IMR-90 (cell line): ENCODE measurements around the gene PRR33. TPM values are rescaled to one million over a fixed set of nuclear protein-coding genes. Genes with fewer than 3 reads are reported as not detected.

Source experiments
- ATAC-seq: fragments of 200-7000 bp; cut with Tn5 transposase; 2 replicates; pipeline ENCODE4 v1.9.1; 2020; ENCODE audit warnings: low read depth, mild to moderate bottlenecking, moderate library complexity
- BruUV-seq: library from RNA; stranded (reverse); fragments of 400-500 nt; replicated peaks from 2 replicates; lab custom pipeline; 2021; lab: Mats Ljungman, UMichigan
- CTCF ChIA-PET: fragments of 300-600 bp; formaldehyde crosslinking; extraction: SDS; loops from one replicate; lab custom pipeline; 2021; ENCODE audit warnings: antibody characterized with exemption; lab: Yijun Ruan, JAX
- POLR2A ChIA-PET: fragments of 300-600 bp; sonication (Branson Sonifier 250); formaldehyde crosslinking; loops from one replicate; lab custom pipeline; 2022; ENCODE audit warnings: antibody characterized with exemption; ENCODE audit not compliant: unreplicated experiment; lab: Charles Lee
- DNase-seq: peaks from one replicate; pipeline ENCODE4 v3.0.0; 2013
- H2AFZ ChIP-seq: replicated peaks from 2 replicates; pipeline ENCODE3; 2013; ENCODE audit warnings: low read length, mild to moderate bottlenecking; ENCODE audit not compliant: poor library complexity
- H2AK5ac ChIP-seq: 2 replicates; pipeline ENCODE4 v1.6.1; 2013; ENCODE audit warnings: low read depth, low read length, inconsistent platforms
- H2AK9ac ChIP-seq: replicated peaks from 2 replicates; pipeline ENCODE3; 2013; ENCODE audit warnings: mild to moderate bottlenecking, low read depth, low read length, moderate library complexity; ENCODE audit not compliant: poor library complexity
- H2BK120ac ChIP-seq: 2 replicates; pipeline ENCODE4 v1.6.1; 2013; ENCODE audit warnings: low read depth, low read length, inconsistent platforms
- H2BK15ac ChIP-seq: 3 replicates; pipeline ENCODE4 v1.6.1; 2013; ENCODE audit warnings: low read depth, low read length, inconsistent platforms
- H2BK20ac ChIP-seq: 2 replicates; pipeline ENCODE4 v1.6.1; 2013; ENCODE audit warnings: low read depth, mild to moderate bottlenecking, inconsistent platforms, low read length, moderate library complexity
- H2BK5ac ChIP-seq: 2 replicates; pipeline ENCODE4 v1.6.1; 2013; ENCODE audit warnings: mild to moderate bottlenecking, low read depth, low read length, inconsistent platforms; ENCODE audit not compliant: poor library complexity, severe bottlenecking
- H3K14ac ChIP-seq: replicated peaks from 2 replicates; pipeline ENCODE4 v1.6.1; 2013; ENCODE audit warnings: low read depth, low read length, inconsistent platforms
- H3K18ac ChIP-seq: 2 replicates; pipeline ENCODE4 v1.6.1; 2013; ENCODE audit warnings: low read depth, low read length, control low read depth
- H3K23ac ChIP-seq: 2 replicates; pipeline ENCODE4 v1.6.1; 2013; ENCODE audit warnings: low read depth, low read length, inconsistent platforms
- H3K27ac ChIP-seq: 2 replicates; pipeline ENCODE4 v1.5.1; 2013; ENCODE audit warnings: mild to moderate bottlenecking, control low read depth, low read length; ENCODE audit not compliant: insufficient read depth
- H3K27me3 ChIP-seq: 2 replicates; pipeline ENCODE4 v1.6.1; 2013; ENCODE audit warnings: low read length; ENCODE audit not compliant: control insufficient read depth, insufficient read depth
- H3K36me3 ChIP-seq: 2 replicates; pipeline ENCODE4 v1.6.1; 2013; ENCODE audit warnings: low read length, mixed read lengths; ENCODE audit not compliant: control insufficient read depth, insufficient read depth
- H3K4ac ChIP-seq: 2 replicates; pipeline ENCODE4 v1.6.1; 2013; ENCODE audit warnings: low read depth, low read length, inconsistent platforms
- H3K4me1 ChIP-seq: 2 replicates; pipeline ENCODE4 v1.6.1; 2013; ENCODE audit warnings: low read length, mixed read lengths; ENCODE audit not compliant: control insufficient read depth, insufficient read depth
- H3K4me2 ChIP-seq: 2 replicates; pipeline ENCODE4 v1.6.1; 2013; ENCODE audit warnings: low read depth, mild to moderate bottlenecking, control low read depth, low read length, moderate library complexity
- H3K4me3 ChIP-seq: 2 replicates; pipeline ENCODE4 v1.5.1; 2013; ENCODE audit warnings: low read depth, mild to moderate bottlenecking, control low read depth, low read length, moderate library complexity; ENCODE audit not compliant: insufficient read depth
- H3K56ac ChIP-seq: 2 replicates; pipeline ENCODE4 v1.6.1; 2013; ENCODE audit warnings: low read length, inconsistent platforms; ENCODE audit not compliant: insufficient read depth; ENCODE audit errors: extremely low read depth
- H3K79me1 ChIP-seq, 2 experiments: 2 replicates each; pipeline ENCODE4 v1.6.1; 2013; ENCODE audit warnings: low read length in 2 of 2, inconsistent platforms in 1 of 2, low read depth in 1 of 2
- H3K9ac ChIP-seq: 2 replicates; pipeline ENCODE4 v1.6.1; 2013; ENCODE audit warnings: low read depth, low read length, control low read depth
- H3K9me1 ChIP-seq: 2 replicates; pipeline ENCODE4 v1.6.1; 2013; ENCODE audit warnings: low read length, inconsistent platforms; ENCODE audit not compliant: insufficient read depth
- H3K9me3 ChIP-seq: 2 replicates; pipeline ENCODE4 v1.6.1; 2013; ENCODE audit warnings: low read length; ENCODE audit not compliant: control insufficient read depth, insufficient read depth
- H4K20me1 ChIP-seq: 2 replicates; pipeline ENCODE4 v1.6.1; 2013; ENCODE audit warnings: low read length, inconsistent platforms; ENCODE audit not compliant: insufficient read depth
- H4K5ac ChIP-seq: 2 replicates; pipeline ENCODE4 v1.6.1; 2013; ENCODE audit warnings: mild to moderate bottlenecking, low read depth, low read length, control low read depth
- H4K8ac ChIP-seq, 2 experiments: 2 replicates each; pipeline ENCODE4 v1.6.1; 2013; ENCODE audit warnings: low read depth in 2 of 2, low read length in 2 of 2, control low read depth in 1 of 2, inconsistent platforms in 1 of 2
- H4K91ac ChIP-seq: 2 replicates; pipeline ENCODE4 v1.6.1; 2013; ENCODE audit warnings: low read depth, low read length, inconsistent platforms; ENCODE audit not compliant: insufficient read depth
- BHLHE40 ChIP-seq: fragments of 150-350 bp; IDR thresholded peaks from 2 replicates; pipeline ENCODE4 v1.6.1; 2016; ENCODE audit warnings: mild to moderate bottlenecking, low read depth, low read length
- CEBPB ChIP-seq: IDR thresholded peaks from 2 replicates; pipeline ENCODE4 v1.6.1; 2012; ENCODE audit warnings: low read depth, low read length, improper control_type of control experiment
- ELK1 ChIP-seq: fragments of 150-350 bp; IDR thresholded peaks from 2 replicates; pipeline ENCODE4 v1.6.1; 2016; ENCODE audit warnings: low read depth, mild to moderate bottlenecking, low read length, moderate library complexity, borderline replicate concordance
- FOS ChIP-seq: fragments of 150-350 bp; IDR thresholded peaks from 2 replicates; pipeline ENCODE4 v1.6.1; 2016; ENCODE audit warnings: low read depth, low read length
- MAZ ChIP-seq: IDR thresholded peaks from 2 replicates; pipeline ENCODE4 v1.6.1; 2012; ENCODE audit warnings: low read depth, mild to moderate bottlenecking, low read length, improper control_type of control experiment, moderate library complexity, borderline replicate concordance
- MXI1 ChIP-seq: IDR thresholded peaks from 2 replicates; pipeline ENCODE4 v1.6.1; 2012; ENCODE audit warnings: low read depth, mild to moderate bottlenecking, low read length, moderate library complexity, borderline replicate concordance
- NFE2L2 ChIP-seq: fragments of 150-350 bp; IDR thresholded peaks from 2 replicates; pipeline ENCODE4 v1.6.1; 2016; ENCODE audit warnings: low read depth, mild to moderate bottlenecking, low read length
- POLR2A ChIP-seq: IDR thresholded peaks from 2 replicates; pipeline ENCODE4 v1.6.1; 2012; ENCODE audit warnings: mild to moderate bottlenecking, low read depth, low read length
- RAD21 ChIP-seq: IDR thresholded peaks from 2 replicates; pipeline ENCODE4 v1.6.1; 2012; ENCODE audit warnings: low read length, improper control_type of control experiment
- RFX5 ChIP-seq: IDR thresholded peaks from 2 replicates; pipeline ENCODE4 v1.8.0; 2012; ENCODE audit warnings: low read depth, mild to moderate bottlenecking, low read length, moderate library complexity
- USF2 ChIP-seq: fragments of 150-350 bp; IDR thresholded peaks from 2 replicates; pipeline ENCODE4 v1.6.1; 2017; ENCODE audit warnings: mild to moderate bottlenecking, antibody characterized with exemption, low read length, low read depth
- WGBS, 2 experiments: methylation state at CpG; one replicate each; pipeline versions ENCODE4 v1.1.5 to v1.1.7; 2013; ENCODE audit warnings: missing lambda C conversion rate in 2 of 2; ENCODE audit not compliant: insufficient read length in 1 of 2; ENCODE audit errors: extremely low coverage in 2 of 2; 5-methylcytosine and 5-hydroxymethylcytosine counted together
- dilution Hi-C: fragments of 300-500 bp; cut with HindIII; formaldehyde crosslinking; loops from one replicate; pipeline ENCODE4 v1.14.3; 2018; ENCODE audit warnings: low sequenced_read_pairs; ENCODE audit not compliant: unreplicated experiment
- in situ Hi-C: fragments of 300-500 bp; cut with MboI; formaldehyde crosslinking; loops from 3 replicates; pipeline ENCODE4 v1.14.3; 2019; ENCODE audit warnings: low sequenced_read_pairs, inconsistent platforms, mixed read lengths
- intact Hi-C: fragments of 100-400 bp; cut with micrococcal nuclease; formaldehyde crosslinking; loops from 2 replicates; pipeline ENCODE4 v1.10.0; 2022
- polyA plus RNA-seq, 3 experiments: library from polyadenylated mRNA; depleted of rRNA; stranded (reverse); fragments of >200 nt; gene quantifications; 2 replicates each; pipeline ENCODE4 v1.2.3, GENCODE V29; 2012; ENCODE audit warnings: low replicate concordance in 1 of 3
- total RNA-seq: library from RNA; depleted of rRNA; stranded (reverse); fragments of >200 nt; gene quantifications from 2 replicates; pipeline ENCODE4 v1.2.3, GENCODE V29; 2012

PRR33 gene
- total and polyA plus RNA-seq, 2 of the 4 experiments (the other 2 are of a cell fraction): not detected

- TF ChIP-seq MXI1 (no peak), FOS (no peak), CEBPB (no peak), RAD21 (no peak), USF2 (no peak), RFX5 (no peak), ELK1 (no peak), POLR2A (no peak), NFE2L2 (no peak), MAZ (no peak), BHLHE40 (no peak)
- Histone ChIP-seq H3K4me2 (no peak overlapping the region), H2AK9ac (no peak overlapping the region), H3K79me1 (no peaks in the 10 kb centered on the region), H3K4me3 (no peak overlapping the region), H3K14ac (no peak overlapping the region), H3K27ac (no peak overlapping the region), H3K4me1 (peaks cover 6% of the 10 kb centered on the region), H3K9me3 (no peaks in the 10 kb centered on the region), H4K91ac (no peak overlapping the region), H3K18ac (no peak overlapping the region), H4K8ac (no peak overlapping the region), H4K20me1 (no peaks in the 10 kb centered on the region), H3K9me1 (peaks cover 4% of the 10 kb centered on the region), H2BK120ac (no peak overlapping the region), H4K5ac (no peak overlapping the region), H2AK5ac (no peak overlapping the region), H2AFZ (no peak overlapping the region), H2BK15ac (no peak overlapping the region), H3K9ac (no peak overlapping the region), H2BK20ac (no peak overlapping the region), H3K27me3 (peaks cover 29% of the 10 kb centered on the region), H3K56ac (no peak overlapping the region), H3K4ac (no peak overlapping the region), H3K36me3 (no peaks in the 10 kb centered on the region), H3K23ac (no peak overlapping the region), H2BK5ac (no peak overlapping the region)
- no peak for DNase-seq
- ChIA-PET CTCF (no interaction called here), POLR2A (no interaction called here)
- intact Hi-C loops (no loop called here), in situ Hi-C loops (no loop called here), dilution Hi-C loops (no loop called here)
- 29% methylated on average over 2 of the region's 4 CpGs; no CpG with 5 or more reads in 1 of the 2 experiments for WGBS, 2 experiments
- ATAC-seq: no peak
- BruUV-seq: no TSS peak
Observed at GRCh38 chr11:1859004-1859403, 32.7 kb downstream of the PRR33 start.
